Measurements from ENCODE around the gene PPP1R3C.

PPP1R3C gene

GRCh38 chr10:91629715-91630549, 2.9 kb downstream of the PPP1R3C start:
- no peak for DNase-seq (ENCODE audit: low spot score)

GRCh38 chr10:91628383-91628782, 4.5 kb downstream of the PPP1R3C start:
- no peak for DNase-seq (ENCODE audit: low spot score)

DNA sequence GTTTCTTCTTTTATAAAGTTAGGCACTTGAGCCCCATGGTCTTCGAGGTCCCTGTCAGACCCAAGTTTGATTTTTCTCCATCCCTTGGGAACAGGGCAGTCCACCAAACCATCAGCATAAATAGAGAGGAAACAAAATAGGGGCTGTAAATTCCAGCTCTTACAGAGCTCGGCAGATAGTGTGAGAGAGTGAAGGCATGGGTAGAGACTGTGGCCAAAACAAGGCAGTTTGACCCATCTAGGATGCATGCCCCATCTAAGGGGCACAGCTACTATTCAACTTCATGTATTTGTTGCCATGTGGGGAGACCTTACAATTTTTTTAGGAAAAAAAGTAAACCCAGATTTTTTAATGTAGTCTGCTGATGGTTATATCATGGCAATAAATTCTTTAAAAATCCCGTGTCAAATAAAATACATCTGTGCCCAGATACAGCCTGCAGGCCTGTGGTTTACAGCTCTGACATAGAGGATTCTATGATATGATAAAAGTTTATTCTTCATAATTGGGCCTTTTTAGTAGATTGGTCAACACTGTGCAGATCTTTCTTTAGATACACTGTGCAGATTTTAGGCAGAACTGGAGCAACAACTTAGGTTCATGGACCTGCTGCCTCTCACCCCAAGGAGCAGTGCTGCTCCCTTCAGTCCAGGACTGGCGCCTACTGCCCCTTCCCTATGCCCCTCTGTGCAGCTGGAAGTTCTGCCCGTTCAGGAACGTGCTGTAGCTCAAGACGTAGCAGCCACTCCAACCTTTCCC, 5.3 kb downstream of the PPP1R3C start:
- DNase-seq (ENCODE audit: low spot score), result no peak

- DNase-seq (ENCODE audit: low spot score), result no peak
Measured at GRCh38 chr10:91626936-91627335, 5.9 kb downstream of the PPP1R3C start.

- no peak for DNase-seq (ENCODE audit: low spot score)
Measured at GRCh38 chr10:91624633-91625032, 8.2 kb downstream of the PPP1R3C start.

DNA sequence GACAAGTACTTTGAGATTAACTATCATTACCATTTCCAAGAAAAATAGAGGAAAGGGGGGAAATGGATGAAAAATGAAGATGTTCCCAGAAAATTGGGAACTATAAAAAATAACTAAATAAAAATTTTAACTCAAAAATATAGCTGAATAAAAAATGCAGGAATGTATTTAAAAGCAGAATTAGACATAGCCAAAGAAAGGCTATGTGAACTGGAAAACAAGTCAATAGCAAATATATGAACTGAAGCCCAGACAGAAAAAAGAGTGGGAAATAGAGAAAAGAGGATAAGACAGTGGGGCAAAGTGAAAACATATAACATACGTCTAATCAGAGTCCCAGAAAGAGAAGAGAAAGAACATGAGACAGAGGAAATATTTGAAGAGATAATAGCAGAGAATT, 10.3 kb downstream of the PPP1R3C start:
- no peak for DNase-seq (ENCODE audit: low spot score)

- DNase-seq (ENCODE audit: low spot score), result no peak
Measured at GRCh38 chr10:91621483-91622113, 11.3 kb downstream of the PPP1R3C start.

- DNase-seq (ENCODE audit: low spot score), result no peak
Measured at GRCh38 chr10:91617072-91617609, 15.7 kb downstream of the PPP1R3C start.

GRCh38 chr10:91616137-91616536, 16.7 kb downstream of the PPP1R3C start:
- no peak for DNase-seq (ENCODE audit: low spot score)

- DNase-seq (ENCODE audit: low spot score), result no peak
Measured at GRCh38 chr10:91614225-91614624, 18.6 kb downstream of the PPP1R3C start.

- no peak for DNase-seq (ENCODE audit: low spot score)
Measured at GRCh38 chr10:91613411-91614187, 19.3 kb downstream of the PPP1R3C start.

- no peak for DNase-seq (ENCODE audit: low spot score)
Measured at GRCh38 chr10:91610919-91611318, 22.0 kb downstream of the PPP1R3C start.

GRCh38 chr10:91610444-91610843, 22.4 kb downstream of the PPP1R3C start:
- no peak for DNase-seq (ENCODE audit: low spot score)

- no peak for DNase-seq (ENCODE audit: low spot score)
Measured at GRCh38 chr10:91607646-91608403, 25.0 kb downstream of the PPP1R3C start.

- no peak for DNase-seq (ENCODE audit: low spot score)
Measured at GRCh38 chr10:91605968-91606367, 26.9 kb downstream of the PPP1R3C start.

DNA sequence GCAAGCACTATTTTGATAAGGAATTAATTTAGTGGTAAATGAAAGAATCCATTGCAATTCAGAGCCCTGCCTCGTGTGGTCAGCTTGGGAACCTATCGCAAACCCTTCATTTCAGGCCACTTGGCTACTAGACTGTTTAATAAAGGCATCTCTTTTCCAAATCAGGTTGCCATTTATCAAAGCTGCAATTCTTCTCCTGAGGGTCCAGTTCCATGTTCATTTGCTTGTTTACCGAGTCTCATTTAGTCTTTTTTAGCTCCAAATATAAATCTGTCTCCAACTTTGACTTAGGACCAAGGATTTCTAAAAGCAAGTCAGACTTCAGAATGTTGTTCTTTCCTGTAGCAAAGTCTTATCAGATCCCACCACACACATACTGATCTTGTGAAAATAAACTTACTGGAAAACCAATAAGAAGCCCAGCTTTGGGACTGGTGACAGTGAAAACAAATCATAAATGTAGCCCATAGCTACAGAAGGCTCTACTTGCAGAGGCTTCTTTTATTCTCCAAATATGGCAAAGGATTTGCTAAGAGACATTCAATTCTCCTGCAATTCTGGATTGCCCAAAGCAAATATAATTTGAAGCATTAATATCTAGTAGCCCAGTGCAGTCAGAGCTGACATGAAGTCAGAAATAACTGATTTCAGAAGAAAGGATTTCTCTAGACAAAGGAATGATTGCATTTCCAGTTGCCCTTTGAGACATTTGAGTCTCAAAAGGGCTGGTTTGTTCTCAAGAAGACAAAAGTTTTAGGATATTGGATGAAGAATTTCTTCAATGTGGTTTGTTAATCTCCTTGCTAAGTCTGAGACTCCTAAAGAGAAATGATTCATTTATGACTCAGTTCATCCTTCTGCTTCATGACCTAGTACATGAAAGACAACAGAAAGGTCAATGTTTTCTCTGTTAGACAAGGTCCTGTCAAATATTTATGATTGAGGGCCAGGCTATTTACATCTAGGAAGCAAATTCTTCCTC, 28.0 kb downstream of the PPP1R3C start:
- DNase-seq (ENCODE audit: low spot score), result no peak

GRCh38 chr10:91603931-91604331, 28.9 kb downstream of the PPP1R3C start:
- no peak for DNase-seq (ENCODE audit: low spot score)

DNA sequence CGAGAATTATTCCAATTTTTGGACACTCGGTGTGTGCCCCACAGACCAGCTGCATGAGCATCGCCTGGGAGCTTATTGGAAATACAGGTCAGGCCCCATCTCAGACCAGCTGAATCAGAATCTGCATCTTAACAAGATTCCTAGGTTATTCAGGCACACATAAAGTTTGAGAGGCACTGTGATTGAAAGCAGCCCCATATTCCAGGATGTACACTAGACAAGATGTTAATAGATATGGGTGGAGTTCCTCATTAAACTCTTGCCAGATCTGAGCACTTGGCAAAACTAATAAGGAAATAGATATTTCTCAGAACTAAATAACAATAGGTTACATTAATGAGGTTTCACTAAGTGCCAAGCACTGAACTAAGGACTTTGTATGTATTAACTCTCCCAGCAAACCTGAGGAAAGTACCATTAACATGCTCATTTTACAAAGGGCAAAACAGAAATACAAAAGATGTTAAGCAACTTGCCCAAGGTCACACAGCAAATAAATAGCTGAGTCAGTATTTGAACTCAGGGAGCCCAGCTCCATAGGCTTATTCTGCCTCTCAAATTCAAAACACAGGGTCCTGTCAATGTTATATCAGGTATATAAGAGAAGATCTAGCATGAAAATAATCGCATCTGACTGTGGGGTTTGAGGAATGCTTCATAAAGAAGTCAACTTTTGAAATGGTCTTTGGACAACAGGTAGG, 29.9 kb downstream of the PPP1R3C start:
- no peak for DNase-seq (ENCODE audit: low spot score)

GRCh38 chr10:91602449-91602848, 30.4 kb downstream of the PPP1R3C start:
- no peak for DNase-seq (ENCODE audit: low spot score)
